ENCODE results near the gene GAP43.

DNA sequence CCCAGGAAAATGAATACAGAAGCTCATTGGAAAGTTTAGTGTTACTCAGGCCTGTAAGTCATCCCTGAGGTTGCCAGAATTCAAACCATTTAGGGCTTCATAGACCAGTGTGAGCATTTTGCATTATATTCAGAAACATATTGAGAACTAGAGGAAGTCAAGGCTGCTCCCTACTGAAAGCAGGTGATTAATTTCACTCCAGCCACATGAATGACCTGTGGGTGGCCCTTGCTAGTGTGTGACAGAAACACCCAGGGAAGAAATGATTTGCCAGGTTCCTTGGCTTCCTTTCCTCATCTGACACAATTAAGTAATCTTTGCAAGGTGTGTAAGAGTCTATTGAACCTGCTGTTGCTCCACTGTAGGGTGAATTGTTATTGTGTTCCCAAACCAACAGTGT is 61.8 kb downstream of the GAP43 start:
- TF ChIP-seq, protein P1, sequence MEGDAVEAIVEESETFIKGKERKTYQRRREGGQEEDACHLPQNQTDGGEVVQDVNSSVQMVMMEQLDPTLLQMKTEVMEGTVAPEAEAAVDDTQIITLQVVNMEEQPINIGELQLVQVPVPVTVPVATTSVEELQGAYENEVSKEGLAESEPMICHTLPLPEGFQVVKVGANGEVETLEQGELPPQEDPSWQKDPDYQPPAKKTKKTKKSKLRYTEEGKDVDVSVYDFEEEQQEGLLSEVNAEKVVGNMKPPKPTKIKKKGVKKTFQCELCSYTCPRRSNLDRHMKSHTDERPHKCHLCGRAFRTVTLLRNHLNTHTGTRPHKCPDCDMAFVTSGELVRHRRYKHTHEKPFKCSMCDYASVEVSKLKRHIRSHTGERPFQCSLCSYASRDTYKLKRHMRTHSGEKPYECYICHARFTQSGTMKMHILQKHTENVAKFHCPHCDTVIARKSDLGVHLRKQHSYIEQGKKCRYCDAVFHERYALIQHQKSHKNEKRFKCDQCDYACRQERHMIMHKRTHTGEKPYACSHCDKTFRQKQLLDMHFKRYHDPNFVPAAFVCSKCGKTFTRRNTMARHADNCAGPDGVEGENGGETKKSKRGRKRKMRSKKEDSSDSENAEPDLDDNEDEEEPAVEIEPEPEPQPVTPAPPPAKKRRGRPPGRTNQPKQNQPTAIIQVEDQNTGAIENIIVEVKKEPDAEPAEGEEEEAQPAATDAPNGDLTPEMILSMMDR (IDR thresholded peaks at IDR 0.05) = no peak
- no peak for TF ChIP-seq POLR2A (IDR thresholded peaks at IDR 0.05)
